HG03439 (cell line): Measurements from ENCODE around the gene GATA5.

Experiments
- ATAC-seq: cut with Tn5 transposase; IDR thresholded peaks from one replicate; pipeline ENCODE4 v1.9.1; 2021; ENCODE audit warnings: mild to moderate bottlenecking, moderate library complexity; ENCODE audit not compliant: unreplicated experiment

Gene GATA5

GRCh38 chr20:62473717-62474603 is 1.8 kb downstream of the GATA5 start:
- no peak for ATAC-seq

DNA sequence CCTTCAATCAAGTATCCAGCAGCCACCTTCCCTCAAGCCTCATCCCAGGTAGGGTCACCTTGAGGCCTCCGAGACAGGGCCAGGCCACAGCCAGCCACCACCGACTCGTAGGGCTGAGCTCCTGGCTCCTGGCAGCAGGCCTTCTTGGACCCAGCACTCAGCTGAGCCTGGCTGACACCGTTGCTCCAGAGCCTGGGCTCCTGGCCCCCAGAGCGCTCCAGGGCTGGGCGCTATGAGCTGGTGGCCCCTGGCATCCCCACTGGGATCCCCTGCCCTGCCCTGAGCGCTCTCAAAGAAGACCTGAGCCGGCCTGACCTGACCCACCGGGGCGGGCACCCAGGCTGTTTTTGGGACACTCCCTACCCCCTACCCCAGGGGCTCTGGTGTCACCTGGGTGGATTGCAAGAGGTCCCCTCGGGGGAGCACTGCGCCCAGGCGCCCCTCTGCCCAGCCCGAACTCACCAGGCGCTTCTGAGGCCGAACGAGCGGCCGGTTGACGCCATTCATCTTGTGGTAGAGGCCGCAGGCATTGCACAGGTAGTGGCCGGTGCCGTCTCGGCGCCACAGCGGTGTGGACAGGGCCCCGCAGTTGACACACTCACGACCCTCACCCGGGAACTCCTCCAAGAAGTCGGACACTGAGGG is 2.7 kb downstream of the GATA5 start:
- no peak for ATAC-seq

DNA sequence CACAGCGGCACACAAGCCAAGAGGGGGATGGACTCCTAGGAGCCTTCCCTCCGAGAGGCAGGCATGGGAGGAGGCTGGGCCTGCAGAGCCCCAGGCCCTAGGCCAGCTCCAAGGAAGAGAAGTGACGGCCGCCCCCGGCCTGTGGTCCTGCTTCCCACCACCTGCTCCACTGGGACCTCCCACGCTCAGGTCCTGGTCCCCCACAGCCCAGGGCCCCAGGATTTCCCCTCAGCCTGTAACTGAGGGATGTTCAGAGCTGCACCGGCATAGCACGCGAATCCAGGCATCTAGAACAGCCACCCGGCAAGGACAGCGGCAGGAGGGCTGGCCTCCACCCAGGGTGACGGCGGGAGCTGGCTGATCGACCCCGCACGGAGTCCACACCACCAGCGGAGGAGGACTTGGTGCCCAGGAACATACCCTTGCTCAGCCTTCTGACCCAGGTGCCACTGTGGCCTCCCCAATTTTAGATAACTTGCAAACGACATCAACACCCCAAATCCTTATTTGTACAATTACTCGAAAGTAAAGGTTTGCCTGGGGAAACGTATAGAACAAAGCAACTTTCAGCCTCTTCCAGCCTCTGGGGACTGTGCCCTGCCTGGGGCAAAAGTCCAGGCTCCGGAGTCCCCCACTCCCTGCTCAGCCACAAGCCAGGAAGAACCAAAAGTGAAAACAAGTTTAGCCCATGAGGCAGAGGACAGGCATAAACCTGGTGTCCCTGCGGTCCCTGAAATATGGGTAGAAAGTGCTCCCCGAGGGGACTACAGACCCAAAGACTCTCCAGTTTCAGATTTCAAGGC is 3.5 kb downstream of the GATA5 start:
- no peak for ATAC-seq

- ATAC-seq = no peak
Measured at GRCh38 chr20:62470459-62470858, 5.3 kb downstream of the GATA5 start.

- no peak for ATAC-seq
Measured at GRCh38 chr20:62470001-62470400, 5.8 kb downstream of the GATA5 start.

DNA sequence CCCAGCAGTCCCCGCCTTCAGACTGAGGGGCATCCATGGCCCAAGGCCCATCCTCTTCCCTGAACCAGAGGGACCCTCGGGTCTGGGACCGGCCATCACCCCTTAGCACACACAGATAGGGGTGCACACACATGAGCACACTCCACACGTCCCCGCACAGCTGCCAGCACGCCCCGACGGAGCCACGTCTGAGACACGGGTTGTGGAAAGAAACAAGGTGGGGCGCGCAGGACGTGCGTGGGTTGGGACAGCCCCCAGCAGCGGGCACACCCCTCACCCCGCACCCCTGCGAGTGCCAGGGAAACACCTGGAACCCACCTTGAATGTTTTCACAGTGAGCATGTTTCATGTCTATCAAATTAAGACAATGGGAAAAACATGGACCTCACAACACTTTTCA is 6.4 kb downstream of the GATA5 start:
- no peak for ATAC-seq

DNA sequence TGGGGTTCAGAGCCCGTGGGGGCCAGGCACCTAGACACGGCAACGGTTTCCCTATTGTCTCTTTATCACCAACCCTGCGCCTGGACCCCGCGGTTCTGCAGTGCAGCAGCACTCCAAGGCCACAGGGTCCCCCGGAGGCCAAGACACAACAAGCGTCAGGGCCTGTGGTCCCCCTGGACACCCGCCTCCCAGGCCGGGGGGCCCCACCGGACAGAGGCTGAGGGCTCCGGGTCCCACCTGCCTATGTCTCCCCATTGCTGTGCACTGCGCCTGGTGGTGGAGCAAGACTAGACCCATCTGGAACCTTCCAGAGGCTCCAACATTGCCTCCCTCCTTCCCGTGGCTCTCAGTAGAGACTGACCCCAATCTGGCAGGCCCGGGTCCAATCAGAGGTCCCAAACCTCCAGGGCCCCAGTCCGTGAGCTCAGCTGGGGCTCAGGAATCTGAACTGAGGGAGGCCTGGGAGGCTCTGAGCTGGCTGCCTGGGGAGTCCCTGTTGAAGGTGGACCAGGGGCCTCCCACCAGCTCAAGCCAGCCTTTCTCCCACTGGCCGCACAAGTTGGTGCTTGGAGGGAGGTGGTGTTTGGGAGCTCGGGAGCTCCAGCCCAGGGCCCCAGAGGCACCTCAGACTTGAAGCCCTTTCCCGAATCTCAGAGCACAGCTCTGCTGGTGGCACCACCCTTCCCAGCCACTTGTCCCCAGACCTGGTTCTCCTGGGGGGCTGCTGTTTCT is 8.8 kb downstream of the GATA5 start:
- no peak for ATAC-seq

GRCh38 chr20:62466072-62466760 is 9.6 kb downstream of the GATA5 start:
- ATAC-seq = no peak

- no peak for ATAC-seq
Measured at GRCh38 chr20:62464990-62465389, 10.8 kb downstream of the GATA5 start.

DNA sequence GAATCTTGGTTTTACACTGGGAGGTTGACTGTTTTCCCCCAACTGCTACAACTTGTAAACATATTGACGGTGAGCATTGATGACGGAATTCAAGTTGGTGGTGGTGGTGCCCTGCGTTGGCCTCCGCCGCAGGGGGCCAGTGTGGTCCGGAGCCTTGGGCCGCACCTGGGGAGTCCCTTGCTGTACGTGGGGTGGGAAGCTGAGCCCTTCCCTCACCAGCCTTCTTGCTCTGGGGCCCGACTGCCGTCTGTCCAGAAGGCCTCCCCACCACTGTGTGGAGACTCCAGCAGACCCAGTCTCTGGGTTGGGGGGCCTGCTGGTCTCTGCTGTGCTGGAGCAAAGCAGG is 11.4 kb downstream of the GATA5 start:
- ATAC-seq = no peak

- no peak for ATAC-seq
Measured at GRCh38 chr20:62463651-62464424, 12.0 kb downstream of the GATA5 start.

DNA sequence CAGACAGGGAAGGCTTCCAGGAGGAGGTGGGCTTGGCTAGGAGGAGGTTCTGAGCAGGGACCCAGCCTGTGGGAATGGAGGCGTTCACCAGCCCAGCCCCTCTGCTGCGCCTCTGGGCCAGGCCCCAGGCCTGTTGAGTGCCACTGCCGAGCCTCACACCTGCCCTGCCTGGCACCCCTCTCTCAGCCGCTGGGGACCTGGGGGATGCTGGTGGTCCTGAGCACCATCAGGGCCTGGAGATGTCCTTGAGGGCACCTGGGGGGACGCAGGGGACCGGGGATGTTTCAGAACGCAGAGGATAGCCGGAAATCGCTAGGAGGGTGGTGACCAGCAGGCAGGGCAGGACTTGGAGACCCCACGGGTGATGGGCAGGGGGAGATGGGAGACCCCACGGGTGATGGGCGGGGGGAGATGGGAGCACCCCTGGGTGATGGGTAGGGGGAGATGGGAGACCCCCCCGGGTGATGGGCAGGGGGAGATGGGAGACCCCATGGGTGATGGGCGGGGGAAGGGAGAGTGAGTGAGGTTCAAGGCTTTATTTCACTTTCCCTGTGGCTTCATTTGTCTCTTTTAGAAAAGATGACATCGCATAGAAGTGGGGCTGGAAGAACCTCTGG is 12.7 kb downstream of the GATA5 start:
- no peak for ATAC-seq

- ATAC-seq = no peak
Measured at GRCh38 chr20:62461834-62462233, 14.0 kb downstream of the GATA5 start.

- ATAC-seq = no peak
Measured at GRCh38 chr20:62461157-62461556, 14.6 kb downstream of the GATA5 start.

- ATAC-seq = no peak
Measured at GRCh38 chr20:62460678-62461077, 15.1 kb downstream of the GATA5 start.

DNA sequence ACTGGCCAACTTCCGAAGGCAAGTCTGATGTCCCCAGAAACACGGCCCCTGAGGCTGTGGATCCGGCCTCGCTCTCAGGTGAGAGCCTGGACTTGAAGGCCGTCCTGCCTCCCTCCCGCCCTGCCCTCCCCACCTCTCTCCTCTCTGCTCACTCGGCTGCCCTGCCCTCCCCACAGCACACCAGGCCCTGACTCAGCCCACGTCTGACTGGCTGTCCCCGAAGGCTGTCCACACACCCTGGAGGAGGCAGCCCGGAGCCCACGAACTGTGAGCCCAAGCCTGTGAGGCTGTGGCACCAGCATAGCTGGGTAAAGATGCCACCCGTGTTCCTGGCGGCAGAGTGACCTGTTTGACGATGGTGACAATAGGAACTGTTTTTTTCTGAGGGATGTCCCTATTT is 16.3 kb downstream of the GATA5 start:
- ATAC-seq = no peak

- no peak for ATAC-seq
Measured at GRCh38 chr20:62458275-62459251, 17.2 kb downstream of the GATA5 start.

DNA sequence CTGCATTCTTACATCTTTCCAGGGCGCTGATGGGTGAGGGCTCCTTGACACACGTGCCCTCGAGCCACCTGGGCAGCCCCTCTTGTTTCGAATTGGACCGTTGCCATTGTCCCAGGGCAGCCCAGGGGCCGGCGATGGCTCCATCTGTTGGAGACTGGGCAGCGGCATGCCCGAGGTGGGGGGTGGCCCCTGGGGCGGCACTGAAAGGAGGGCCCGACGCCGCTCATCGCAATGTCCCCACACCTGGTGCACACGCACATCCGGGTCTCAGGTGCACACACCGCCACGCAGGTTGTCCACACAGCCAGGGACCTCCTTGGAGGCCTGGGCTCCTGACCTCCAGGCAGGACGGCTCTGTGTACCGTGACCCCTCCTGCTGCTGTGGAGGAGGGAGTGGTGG is 18.0 kb downstream of the GATA5 start:
- no peak for ATAC-seq
